Measurements from ENCODE around the gene PSTPIP1. TPM values are rescaled to one million over a fixed set of nuclear protein-coding genes. Genes with fewer than 3 reads are reported as not detected.

PSTPIP1 gene
- total RNA-seq, 6 experiments from 2014 or later: 1.2 to 4.9 (median 2.2) TPM

DNA sequence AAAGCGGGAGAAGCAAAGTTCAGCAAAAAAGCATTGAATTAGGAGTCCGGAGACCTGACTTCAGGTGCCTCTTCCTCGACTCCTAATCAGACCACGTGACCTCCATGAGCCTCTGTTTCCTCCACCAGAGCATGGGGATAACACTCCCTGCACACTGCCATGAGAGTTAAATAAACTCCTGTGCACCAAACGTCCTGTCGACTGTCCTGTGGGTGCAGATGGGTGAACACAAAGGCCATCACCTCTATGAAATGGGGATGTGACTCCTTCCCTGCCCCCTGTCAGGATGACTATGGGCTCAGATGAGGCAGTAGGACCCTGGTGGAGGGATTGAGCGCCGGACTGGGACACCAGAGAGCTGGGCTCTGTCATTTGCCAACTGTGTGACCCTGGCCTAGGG, 89.5 kb downstream of the PSTPIP1 start:
- Histone ChIP-seq H3K27ac (no peak overlapping the region), H3K36me3 (no peaks in the 10 kb centered on the region), H3K4me1 (peaks cover 0 to 6% (median 0%) of the 10 kb centered on the region in 4 donors), H3K4me3 (no peak overlapping the region), H3K9me3 (no peaks in the 10 kb centered on the region), H3K27me3 (no peaks in the 10 kb centered on the region)
- ATAC-seq (no peak), DNase-seq (no peak)
- intact Hi-C loops (cut with DNase I): no loop called here
- no peak for TF ChIP-seq POLR2A (IDR thresholded peaks at IDR 0.05)
- TF ChIP-seq, protein P1, sequence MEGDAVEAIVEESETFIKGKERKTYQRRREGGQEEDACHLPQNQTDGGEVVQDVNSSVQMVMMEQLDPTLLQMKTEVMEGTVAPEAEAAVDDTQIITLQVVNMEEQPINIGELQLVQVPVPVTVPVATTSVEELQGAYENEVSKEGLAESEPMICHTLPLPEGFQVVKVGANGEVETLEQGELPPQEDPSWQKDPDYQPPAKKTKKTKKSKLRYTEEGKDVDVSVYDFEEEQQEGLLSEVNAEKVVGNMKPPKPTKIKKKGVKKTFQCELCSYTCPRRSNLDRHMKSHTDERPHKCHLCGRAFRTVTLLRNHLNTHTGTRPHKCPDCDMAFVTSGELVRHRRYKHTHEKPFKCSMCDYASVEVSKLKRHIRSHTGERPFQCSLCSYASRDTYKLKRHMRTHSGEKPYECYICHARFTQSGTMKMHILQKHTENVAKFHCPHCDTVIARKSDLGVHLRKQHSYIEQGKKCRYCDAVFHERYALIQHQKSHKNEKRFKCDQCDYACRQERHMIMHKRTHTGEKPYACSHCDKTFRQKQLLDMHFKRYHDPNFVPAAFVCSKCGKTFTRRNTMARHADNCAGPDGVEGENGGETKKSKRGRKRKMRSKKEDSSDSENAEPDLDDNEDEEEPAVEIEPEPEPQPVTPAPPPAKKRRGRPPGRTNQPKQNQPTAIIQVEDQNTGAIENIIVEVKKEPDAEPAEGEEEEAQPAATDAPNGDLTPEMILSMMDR (IDR thresholded peaks at IDR 0.05): no peak
- WGBS (ENCODE audit: insufficient coverage, low coverage, low lambda C conversion rate, missing lambda C conversion rate): 77% methylated on average over 6 of the region's 8 CpGs

DNA sequence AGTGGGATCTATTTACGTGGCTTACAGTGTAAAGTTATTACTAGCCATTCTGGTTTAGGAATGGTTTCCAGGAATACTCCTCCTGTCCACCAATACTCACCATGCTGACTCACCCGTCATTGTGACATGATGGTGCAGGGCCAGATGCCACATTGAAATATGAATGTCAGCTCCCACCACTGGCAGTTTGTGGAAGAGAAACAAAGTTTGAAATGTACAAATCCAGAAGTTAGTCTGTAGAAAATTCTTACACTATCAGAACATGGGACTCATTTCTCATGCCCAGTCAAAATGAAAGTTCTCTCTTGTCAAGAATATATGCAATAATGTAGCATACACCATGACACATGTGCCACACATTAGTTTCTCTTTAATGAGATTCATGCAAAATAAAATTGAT, 90.4 kb downstream of the PSTPIP1 start:
- H3K4me1 ChIP-seq: peaks cover 0 to 6% (median 0%) of the 10 kb centered on the region in 4 donors
- intact Hi-C loops (cut with DNase I): no loop called here
- WGBS (ENCODE audit: insufficient coverage, low coverage, low lambda C conversion rate, missing lambda C conversion rate): 42% methylated on average over 2 of the region's 2 CpGs
- H3K27me3 ChIP-seq: no peaks in the 10 kb centered on the region
- no peak overlapping the region for H3K27ac ChIP-seq
- DNase-seq (no peak), ATAC-seq (no peak)
- H3K4me3 ChIP-seq: no peak overlapping the region
- no peak for TF ChIP-seq POLR2A (IDR thresholded peaks at IDR 0.05)
- TF ChIP-seq, protein P1 (IDR thresholded peaks at IDR 0.05): no peak
- H3K9me3 ChIP-seq: no peaks in the 10 kb centered on the region
- H3K36me3 ChIP-seq: no peaks in the 10 kb centered on the region

Small RNA genes within 50 kb of the gene (small RNA-seq; reads per million reads assigned to genes)
- 0 reads per million in 2 experiments for gene RN7SL278P

Other genes starting within 250 kb of the PSTPIP1 start
- gene SCAPER, start 89.8 kb upstream of the PSTPIP1 start, total RNA-seq: 10 to 100 TPM in 3 of 6 experiments, 1 to 10 TPM in 3; 6.7 to 17.3 (median 10.4) TPM
- 10 to 100 TPM in 3 of 6 experiments, 1 to 10 TPM in 3; 5.6 to 17.6 (median 11.8) TPM for gene RCN2, start 63.4 kb upstream of the PSTPIP1 start, total RNA-seq
- gene TSPAN3, start 76.0 kb downstream of the PSTPIP1 start, total RNA-seq: 100 to 1,000 TPM in 1 of 6 experiments, 10 to 100 TPM in 5; 35.6 to 103 (median 63.2) TPM

Measured in right lobe of liver (tissue), 6 donors.